ENCODE results near the gene CHKB. TPM values are rescaled to one million over a fixed set of nuclear protein-coding genes. Genes with fewer than 3 reads are reported as not detected.

The CHKB gene
- total and polyA plus RNA-seq, 2 donors (not counting 1 experiment from before 2014, with no cell fraction given), result 21.9 to 22.8 TPM

- Histone ChIP-seq H3K9me3 (ENCODE audit: control insufficient read depth, insufficient read depth, low read depth, low read length) (no peaks in the 10 kb centered on the region), H4K20me1 (ENCODE audit: control insufficient read depth, extremely low read depth, insufficient read depth, low read length) (no peaks in the 10 kb centered on the region), H3K27me3 (ENCODE audit: control insufficient read depth, insufficient read depth, low read length) (no peaks in the 10 kb centered on the region), H3K9ac (ENCODE audit: insufficient read depth, low read length) (peak within 1 kb of the TSS; percentile 48), H3K4me2 (ENCODE audit: extremely low read depth, insufficient read depth, low read length) (peak within 1 kb of the TSS; percentile 100), H3K4me3 (replicated peaks in 1 of 4; ENCODE audit: control extremely low read depth in 1 of 4, insufficient read depth in 1 of 4, low read depth in 3 of 4, low read length in 4 of 4) (peak within 1 kb of the TSS; percentile 71 to 90 (median 74)), H3K36me3 (ENCODE audit: control insufficient read depth, insufficient read depth, low read length) (peaks cover 2% of the 10 kb centered on the region), H3K27ac (ENCODE audit: insufficient read depth, low read length) (peak within 1 kb of the TSS; percentile 30), H3K4me1 (ENCODE audit: control insufficient read depth, extremely low read depth, insufficient read depth, low read length) (peaks cover 6% of the 10 kb centered on the region), H2AFZ (ENCODE audit: low read length) (peak within 1 kb of the TSS; percentile 99), H3K79me2 (ENCODE audit: control insufficient read depth, insufficient read depth, low read length) (no peaks in the 10 kb centered on the region)
- peak; percentile 82 to 83 for DNase-seq (ENCODE audit: low read depth in 2 of 2)
- TF ChIP-seq CTCF (conservative IDR thresholded peaks at IDR 0.05 in 1 of 2, IDR thresholded peaks at IDR 0.05 in 1 of 2; ENCODE audit: low read depth in 1 of 2, low read length in 2 of 2) (peak; percentile 38 to 41), EZH2 (IDR thresholded peaks at IDR 0.05; ENCODE audit: low read length, missing control alignments) (no peak)
Measured at GRCh38 chr22:50627642-50628542, 45.2 kb upstream of the CHKB start, which contains the start of gene ARSA. Gene ARSA, minus strand, starts transcription at chr22:50628152. Its CDS starts 373 bp downstream, at chr22:50627779.

- Histone ChIP-seq H3K4me3 (replicated peaks in 1 of 4; ENCODE audit: control extremely low read depth in 1 of 4, insufficient read depth in 1 of 4, low read depth in 3 of 4, low read length in 4 of 4) (peak overlapping the region; percentile 61 to 73 (median 68)), H3K79me2 (ENCODE audit: control insufficient read depth, insufficient read depth, low read length) (no peaks in the 10 kb centered on the region), H3K36me3 (ENCODE audit: control insufficient read depth, insufficient read depth, low read length) (peaks cover 2% of the 10 kb centered on the region), H3K4me2 (ENCODE audit: extremely low read depth, insufficient read depth, low read length) (peak overlapping the region; percentile 83), H2AFZ (ENCODE audit: low read length) (no peak overlapping the region), H3K9me3 (ENCODE audit: control insufficient read depth, insufficient read depth, low read depth, low read length) (no peaks in the 10 kb centered on the region), H3K9ac (ENCODE audit: insufficient read depth, low read length) (peak overlapping the region; percentile 48), H3K4me1 (ENCODE audit: control insufficient read depth, extremely low read depth, insufficient read depth, low read length) (peaks cover 6% of the 10 kb centered on the region), H4K20me1 (ENCODE audit: control insufficient read depth, extremely low read depth, insufficient read depth, low read length) (no peaks in the 10 kb centered on the region), H3K27me3 (ENCODE audit: control insufficient read depth, insufficient read depth, low read length) (peaks cover 4% of the 10 kb centered on the region), H3K27ac (ENCODE audit: insufficient read depth, low read length) (no peak overlapping the region)
- no peak for TF ChIP-seq CTCF (conservative IDR thresholded peaks at IDR 0.05 in 1 of 2, IDR thresholded peaks at IDR 0.05 in 1 of 2; ENCODE audit: low read depth in 1 of 2, low read length in 2 of 2)
- TF ChIP-seq EZH2 (IDR thresholded peaks at IDR 0.05; ENCODE audit: low read length, missing control alignments), result no peak
- no peak for DNase-seq (ENCODE audit: low read depth in 2 of 2)
Measured at GRCh38 chr22:50626850-50627641, 44.4 kb upstream of the CHKB start.

GRCh38 chr22:50626314-50626849, 43.7 kb upstream of the CHKB start:
- no peaks in the 10 kb centered on the region for H3K79me2 ChIP-seq (ENCODE audit: control insufficient read depth, insufficient read depth, low read length)
- H4K20me1 ChIP-seq (ENCODE audit: control insufficient read depth, extremely low read depth, insufficient read depth, low read length), result no peaks in the 10 kb centered on the region
- H3K27me3 ChIP-seq (ENCODE audit: control insufficient read depth, insufficient read depth, low read length), result peaks cover 4% of the 10 kb centered on the region
- no peak overlapping the region for H3K4me3 ChIP-seq (replicated peaks in 1 of 4; ENCODE audit: control extremely low read depth in 1 of 4, insufficient read depth in 1 of 4, low read depth in 3 of 4, low read length in 4 of 4)
- peaks cover 2% of the 10 kb centered on the region for H3K36me3 ChIP-seq (ENCODE audit: control insufficient read depth, insufficient read depth, low read length)
- H2AFZ ChIP-seq (ENCODE audit: low read length), result no peak overlapping the region
- H3K9ac ChIP-seq (ENCODE audit: insufficient read depth, low read length), result no peak overlapping the region
- TF ChIP-seq CTCF (conservative IDR thresholded peaks at IDR 0.05 in 1 of 2, IDR thresholded peaks at IDR 0.05 in 1 of 2; ENCODE audit: low read depth in 1 of 2, low read length in 2 of 2) (no peak), EZH2 (IDR thresholded peaks at IDR 0.05; ENCODE audit: low read length, missing control alignments) (no peak)
- no peak overlapping the region for H3K27ac ChIP-seq (ENCODE audit: insufficient read depth, low read length)
- H3K9me3 ChIP-seq (ENCODE audit: control insufficient read depth, insufficient read depth, low read depth, low read length), result no peaks in the 10 kb centered on the region
- DNase-seq (ENCODE audit: low read depth in 2 of 2), result no peak
- H3K4me1 ChIP-seq (ENCODE audit: control insufficient read depth, extremely low read depth, insufficient read depth, low read length), result peaks cover 6% of the 10 kb centered on the region
- H3K4me2 ChIP-seq (ENCODE audit: extremely low read depth, insufficient read depth, low read length), result no peak overlapping the region

All from fibroblast of lung (primary cell).